Mucosa of rectum (tissue), 2 donors: ENCODE results near the gene KLRF1.

Source experiments
- H3K27ac ChIP-seq, 2 donors: one replicate each; pipeline ENCODE4 v1.7.0; 2013; ENCODE audit warnings: inconsistent platforms in 2 of 2, low read depth in 2 of 2, low read length in 2 of 2
- H3K27me3 ChIP-seq, 2 donors: one replicate each; pipeline ENCODE4 v1.7.0; 2013; ENCODE audit warnings: low read length in 2 of 2; ENCODE audit not compliant: control insufficient read depth in 2 of 2, insufficient read depth in 2 of 2
- H3K36me3 ChIP-seq, 2 donors: one replicate each; pipeline ENCODE4 v1.7.0; 2013; ENCODE audit warnings: low read length in 2 of 2; ENCODE audit not compliant: control insufficient read depth in 2 of 2, insufficient read depth in 2 of 2
- H3K4me1 ChIP-seq, 2 donors: one replicate each; pipeline ENCODE4 v1.7.0; 2013; ENCODE audit warnings: low read length in 2 of 2, mild to moderate bottlenecking in 1 of 2; ENCODE audit not compliant: control insufficient read depth in 2 of 2, insufficient read depth in 2 of 2
- H3K4me3 ChIP-seq, 2 donors: one replicate each; pipeline ENCODE4 v1.7.0; 2013; ENCODE audit warnings: low read length in 2 of 2
- H3K9ac ChIP-seq, 2 donors: one replicate each; pipeline ENCODE4 v1.7.0; 2013; ENCODE audit warnings: low read length in 2 of 2, low read depth in 1 of 2, mild to moderate bottlenecking in 1 of 2
- H3K9me3 ChIP-seq, 2 donors: one replicate each; pipeline ENCODE4 v1.7.0; 2013; ENCODE audit warnings: low read length in 2 of 2; ENCODE audit not compliant: control insufficient read depth in 2 of 2
- donor health status: healthy.
- donor health status: Normal muscosa, but diverticular disease.

The KLRF1 gene

DNA sequence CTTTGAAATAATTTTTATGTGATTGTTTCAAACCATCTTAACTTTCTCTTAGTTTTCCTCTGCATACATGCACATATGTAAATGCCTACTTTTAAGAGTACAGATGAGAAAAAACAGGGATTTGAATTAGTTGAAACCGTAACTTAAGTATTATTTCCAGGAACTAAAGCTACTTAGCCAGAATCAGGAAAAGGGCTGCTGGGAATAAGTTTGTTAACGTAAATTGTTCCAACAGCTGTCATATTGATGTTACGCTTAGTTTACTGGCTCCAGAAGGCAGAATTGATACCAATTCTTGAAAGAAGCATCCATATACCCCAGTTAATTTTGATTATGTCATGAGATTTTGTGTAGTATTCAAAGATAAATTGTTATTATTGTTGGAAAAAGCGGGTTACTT, 17.9 kb upstream of the KLRF1 start:
- Histone ChIP-seq H3K9ac (no peak overlapping the region), H3K36me3 (no peaks in the 10 kb centered on the region), H3K27me3 (no peaks in the 10 kb centered on the region), H3K4me1 (no peaks in the 10 kb centered on the region), H3K9me3 (no peaks in the 10 kb centered on the region), H3K4me3 (no peak overlapping the region), H3K27ac (no peak overlapping the region)

DNA sequence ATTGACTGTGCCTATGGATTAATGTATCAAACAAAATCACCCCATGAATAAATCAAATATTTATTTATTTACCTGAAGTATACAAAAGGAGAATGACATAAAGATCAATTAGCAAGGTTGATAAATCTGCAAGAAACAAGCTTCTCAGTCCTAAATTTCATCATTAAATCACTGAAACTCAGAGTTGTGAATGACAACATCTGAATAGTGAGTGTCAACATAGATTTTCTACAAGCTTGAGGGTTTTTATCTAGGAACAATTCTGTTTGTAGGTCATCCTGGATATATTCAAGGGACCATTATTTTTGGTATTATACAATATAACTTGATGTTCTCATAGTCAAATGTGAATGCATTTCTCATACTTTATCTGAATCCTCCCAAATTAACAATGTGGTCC, 17.4 kb upstream of the KLRF1 start:
- H3K4me1 ChIP-seq = no peaks in the 10 kb centered on the region
- H3K9ac ChIP-seq = no peak overlapping the region
- no peak overlapping the region for H3K27ac ChIP-seq
- no peak overlapping the region for H3K4me3 ChIP-seq
- no peaks in the 10 kb centered on the region for H3K36me3 ChIP-seq
- no peaks in the 10 kb centered on the region for H3K9me3 ChIP-seq
- no peaks in the 10 kb centered on the region for H3K27me3 ChIP-seq

DNA sequence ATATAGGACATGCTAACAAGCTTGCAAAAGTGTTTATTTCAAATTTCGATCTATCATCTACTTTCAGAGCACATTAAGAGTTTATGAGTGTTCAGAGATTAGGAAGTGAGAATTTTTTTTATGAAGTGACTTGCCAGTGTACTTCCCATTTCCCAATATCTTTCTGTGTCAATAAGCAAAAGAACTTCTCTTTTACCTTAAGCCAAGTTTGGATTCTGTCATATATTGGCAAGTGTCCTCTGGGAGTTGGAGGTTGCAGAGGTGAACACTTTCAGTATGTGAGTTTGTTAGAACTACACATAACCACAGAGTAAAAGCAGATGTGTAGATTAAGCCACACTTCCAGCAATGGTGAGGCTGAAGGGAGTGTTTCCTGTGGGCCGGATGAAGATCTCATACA, 16.6 kb upstream of the KLRF1 start:
- no peak overlapping the region for H3K9ac ChIP-seq
- no peaks in the 10 kb centered on the region for H3K4me1 ChIP-seq
- H3K27ac ChIP-seq = no peak overlapping the region
- no peaks in the 10 kb centered on the region for H3K9me3 ChIP-seq
- H3K36me3 ChIP-seq = no peaks in the 10 kb centered on the region
- H3K4me3 ChIP-seq = no peak overlapping the region
- peaks cover 0 to 1% of the 10 kb centered on the region in 2 donors for H3K27me3 ChIP-seq

DNA sequence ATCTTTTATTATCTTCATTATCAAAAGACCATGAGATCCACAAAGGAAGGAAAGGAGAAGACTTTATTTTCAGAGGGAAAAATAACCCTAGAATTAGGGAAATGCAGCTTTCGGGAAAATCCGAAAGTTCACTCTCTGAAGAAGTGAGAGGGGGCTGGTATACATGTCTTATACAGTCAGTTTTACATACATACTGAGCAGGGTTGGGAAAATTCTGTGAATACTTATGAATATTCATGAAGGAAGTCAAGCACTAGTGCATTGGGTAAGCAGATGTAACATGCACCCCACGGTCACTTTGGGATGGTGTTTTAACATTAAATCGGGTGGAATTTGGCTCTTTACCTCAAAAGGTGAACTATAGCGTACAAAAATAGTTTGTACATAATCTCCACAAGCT, 15.7 kb upstream of the KLRF1 start:
- H3K36me3 ChIP-seq = no peaks in the 10 kb centered on the region
- H3K4me1 ChIP-seq = no peaks in the 10 kb centered on the region
- H3K27me3 ChIP-seq = peaks cover 0 to 1% of the 10 kb centered on the region in 2 donors
- no peak overlapping the region for H3K9ac ChIP-seq
- no peak overlapping the region for H3K4me3 ChIP-seq
- no peak overlapping the region for H3K27ac ChIP-seq
- no peaks in the 10 kb centered on the region for H3K9me3 ChIP-seq

DNA sequence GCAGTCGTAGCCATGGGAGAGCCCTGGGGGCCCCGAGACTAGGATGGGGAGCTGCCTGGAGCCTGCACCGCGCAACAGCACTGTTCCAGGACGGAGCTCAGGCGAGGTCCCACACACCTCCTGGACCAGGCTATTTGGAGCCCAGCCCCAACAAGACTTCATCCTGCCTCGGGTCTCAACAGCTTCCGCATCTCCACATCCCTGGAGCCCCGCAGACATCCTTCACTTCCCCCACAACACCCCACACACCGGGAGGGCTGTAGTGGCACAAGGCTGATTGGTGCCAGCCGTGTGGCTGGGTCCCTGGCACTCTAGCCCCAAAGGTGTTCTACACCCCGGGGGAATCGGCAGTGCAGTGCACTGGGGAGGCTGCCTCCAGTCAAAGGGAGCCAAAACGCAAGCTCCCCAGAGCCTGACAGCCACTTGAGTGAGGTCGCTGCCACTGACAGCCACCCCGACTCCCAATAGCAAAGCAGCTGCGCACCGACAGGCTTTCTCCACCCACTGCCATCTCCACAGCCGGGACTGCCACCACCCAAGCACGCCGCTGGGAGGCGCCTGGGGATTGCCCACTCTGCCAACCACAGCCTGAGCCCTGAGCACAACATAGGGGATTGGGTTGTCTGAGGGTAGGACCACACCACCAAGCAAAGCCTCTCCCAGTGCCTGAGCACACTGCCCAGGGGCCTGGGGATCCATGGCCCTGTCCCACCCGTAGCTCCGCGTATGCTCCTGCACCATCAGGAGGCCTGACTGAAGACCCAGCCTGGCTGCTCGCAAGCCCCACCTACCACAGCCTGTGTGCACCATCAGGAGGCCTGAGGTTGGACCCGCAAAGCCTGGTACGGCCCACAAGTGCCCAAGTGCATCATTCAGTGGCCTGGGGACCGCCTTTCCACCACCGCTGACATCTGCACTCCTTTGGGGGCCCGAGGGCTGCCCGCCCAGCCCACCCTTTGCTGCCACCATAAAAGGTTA, 13.2 kb upstream of the KLRF1 start:
- no peaks in the 10 kb centered on the region for H3K9me3 ChIP-seq

DNA sequence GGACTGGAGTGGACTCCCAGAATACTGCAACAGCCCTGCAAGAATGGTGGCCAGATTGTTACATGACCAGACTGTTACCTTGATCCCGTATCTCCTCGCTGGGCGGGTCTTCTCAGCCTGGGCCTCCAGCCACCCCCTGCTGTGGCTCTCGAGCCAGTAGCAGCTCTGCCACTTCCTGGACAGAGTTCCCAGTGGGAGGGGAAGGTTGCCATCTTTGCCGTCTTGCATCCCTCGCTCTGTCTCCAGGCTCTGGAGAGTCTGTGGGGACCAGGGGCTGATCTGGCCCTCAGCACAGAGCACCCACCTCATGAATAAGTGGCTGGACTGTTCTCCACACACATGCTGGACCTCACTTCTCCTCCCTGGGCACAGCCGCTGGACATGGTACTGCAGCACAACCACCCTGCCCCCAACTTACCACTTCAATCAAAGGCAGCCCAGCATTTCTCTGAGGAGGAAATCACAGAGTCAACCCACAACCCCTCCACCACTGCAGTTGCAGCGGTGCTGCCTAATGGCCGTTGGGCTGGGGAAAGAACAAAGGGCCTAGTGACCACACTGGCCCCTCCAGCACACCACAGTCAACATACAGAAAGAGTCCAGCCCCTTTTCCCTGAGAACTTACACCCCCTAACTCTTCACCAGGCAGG, 6.9 kb upstream of the KLRF1 start:
- Histone ChIP-seq H3K27me3 (peaks cover 0 to 1% of the 10 kb centered on the region in 2 donors), H3K9me3 (no peaks in the 10 kb centered on the region), H3K27ac (no peak overlapping the region), H3K4me3 (no peak overlapping the region), H3K36me3 (no peaks in the 10 kb centered on the region), H3K9ac (no peak overlapping the region), H3K4me1 (no peaks in the 10 kb centered on the region)

More for the DNA sequence above, 13.2 kb upstream of the KLRF1 start:
- Histone ChIP-seq H3K9ac (no peak overlapping the region), H3K27ac (no peak overlapping the region), H3K4me1 (no peaks in the 10 kb centered on the region), H3K4me3 (peak overlapping the region; percentile 35 to 62), H3K36me3 (no peaks in the 10 kb centered on the region), H3K27me3 (peaks cover 0 to 1% of the 10 kb centered on the region in 2 donors)

DNA sequence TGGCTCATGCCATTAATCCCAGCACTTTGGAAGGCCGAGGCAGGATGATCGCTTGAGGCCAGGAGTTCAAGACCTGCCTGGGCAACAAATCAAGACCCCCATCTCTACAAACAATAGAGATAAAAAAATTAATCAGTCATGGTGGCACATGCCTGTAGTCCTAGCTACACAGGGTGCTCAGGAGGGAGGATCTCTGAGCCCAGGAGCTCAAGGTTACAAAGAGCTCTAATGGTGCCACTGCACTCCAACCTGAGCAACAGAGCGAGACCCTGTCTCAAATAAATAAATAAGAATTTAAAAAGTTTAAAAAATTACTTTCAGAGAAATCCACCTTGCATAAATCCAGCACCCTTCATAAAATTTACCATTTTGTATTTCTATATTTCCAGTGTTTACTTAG, 2.2 kb downstream of the KLRF1 start:
- H3K4me1 ChIP-seq = no peaks in the 10 kb centered on the region
- H3K27ac ChIP-seq = no peak overlapping the region
- H3K9me3 ChIP-seq = no peaks in the 10 kb centered on the region
- H3K36me3 ChIP-seq = no peaks in the 10 kb centered on the region
- H3K27me3 ChIP-seq = no peaks in the 10 kb centered on the region
- no peak overlapping the region for H3K4me3 ChIP-seq
- H3K9ac ChIP-seq = no peak overlapping the region

DNA sequence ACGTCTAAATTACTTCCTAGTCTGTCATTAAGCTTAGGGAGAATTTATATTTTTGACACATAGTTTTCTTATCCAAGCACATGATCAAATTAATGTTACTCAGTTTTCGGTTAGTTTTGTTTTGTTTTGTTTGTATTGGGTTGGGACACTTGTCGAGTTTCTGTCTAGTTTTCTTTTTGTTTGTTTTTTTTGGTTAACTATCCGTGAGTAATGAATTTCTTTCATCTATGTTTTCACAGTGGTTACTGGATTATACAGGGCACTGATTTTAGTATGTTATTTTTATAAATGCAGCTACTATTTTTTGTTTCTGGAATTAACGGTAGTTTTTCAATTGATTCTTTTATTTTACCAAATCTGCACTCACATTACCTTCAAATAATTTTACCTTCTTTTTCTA, 2.7 kb downstream of the KLRF1 start:
- no peaks in the 10 kb centered on the region for H3K4me1 ChIP-seq
- H3K9ac ChIP-seq = no peak overlapping the region
- no peak overlapping the region for H3K4me3 ChIP-seq
- no peaks in the 10 kb centered on the region for H3K27me3 ChIP-seq
- H3K27ac ChIP-seq = no peak overlapping the region
- H3K9me3 ChIP-seq = no peaks in the 10 kb centered on the region
- no peaks in the 10 kb centered on the region for H3K36me3 ChIP-seq

DNA sequence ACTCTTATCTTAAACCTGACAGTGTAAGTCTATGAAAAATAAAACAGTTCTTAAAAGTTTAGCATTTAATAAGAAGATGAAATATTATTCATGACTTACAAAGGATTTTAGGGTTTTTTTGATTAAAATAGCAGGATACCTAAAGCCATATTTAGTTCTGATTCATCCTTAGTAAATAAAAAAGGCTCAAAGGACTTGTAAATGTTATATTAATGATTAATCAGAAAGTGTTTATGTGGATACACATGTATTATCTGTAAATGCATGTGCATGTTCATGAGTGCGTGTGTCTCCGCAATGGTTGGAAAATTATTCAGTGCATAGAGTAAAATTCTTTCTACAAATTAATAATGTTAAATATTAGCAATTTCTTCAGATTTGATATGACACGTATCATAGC, 4.4 kb downstream of the KLRF1 start:
- H3K36me3 ChIP-seq = no peaks in the 10 kb centered on the region
- no peaks in the 10 kb centered on the region for H3K27me3 ChIP-seq
- no peak overlapping the region for H3K4me3 ChIP-seq
- no peak overlapping the region for H3K27ac ChIP-seq
- H3K9ac ChIP-seq = no peak overlapping the region
- H3K9me3 ChIP-seq = no peaks in the 10 kb centered on the region
- H3K4me1 ChIP-seq = no peaks in the 10 kb centered on the region

DNA sequence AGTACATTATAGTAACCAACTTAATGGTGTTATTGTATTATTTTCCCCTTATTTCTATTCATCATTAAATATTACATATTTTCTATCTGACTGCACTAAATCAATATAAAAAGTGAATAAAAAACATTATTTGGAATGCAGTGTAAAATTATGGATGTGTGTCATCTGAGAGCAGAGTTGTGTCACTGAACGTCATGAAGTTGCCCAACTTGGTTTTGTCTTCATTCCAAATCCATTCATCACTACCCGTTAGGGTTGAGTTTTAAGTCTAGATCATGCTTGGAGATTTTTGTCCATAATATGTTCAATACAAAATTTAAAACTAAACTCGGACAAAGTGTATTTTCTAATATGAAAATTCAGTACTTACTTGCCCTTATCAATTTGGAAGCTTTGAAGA, 16.1 kb downstream of the KLRF1 start:
- Histone ChIP-seq H3K27ac (no peak overlapping the region), H3K9ac (no peak overlapping the region)

More for the DNA sequence above, 16.1 kb downstream of the KLRF1 start:
- Histone ChIP-seq H3K4me1 (no peaks in the 10 kb centered on the region), H3K4me3 (no peak overlapping the region), H3K27me3 (no peaks in the 10 kb centered on the region), H3K36me3 (no peaks in the 10 kb centered on the region), H3K9me3 (no peaks in the 10 kb centered on the region)
